ENCODE measurements around the gene CADPS2. TPM values are rescaled to one million over a fixed set of nuclear protein-coding genes. Genes with fewer than 3 reads are reported as not detected.

CADPS2 gene
- total and polyA plus RNA-seq, 4 donors, result 16.0 to 76.7 (median 27.7) TPM

GRCh38 chr7:122658856-122659255, 227.4 kb downstream of the CADPS2 start:
- 78 to 88% methylated on average over 2 of the region's 2 CpGs for WGBS, 2 donors
- no peaks in the 10 kb centered on the region for H3K4me1 ChIP-seq (ENCODE audit: control insufficient read depth in 5 of 5, insufficient read depth in 5 of 5, low read length in 5 of 5)
- H3K9ac ChIP-seq (ENCODE audit: insufficient read depth in 1 of 2, low read length in 2 of 2), result no peak overlapping the region
- H3K9me3 ChIP-seq (ENCODE audit: control insufficient read depth in 4 of 4, insufficient read depth in 3 of 4, low read length in 3 of 4), result no peaks in the 10 kb centered on the region
- TF ChIP-seq, protein P1, sequence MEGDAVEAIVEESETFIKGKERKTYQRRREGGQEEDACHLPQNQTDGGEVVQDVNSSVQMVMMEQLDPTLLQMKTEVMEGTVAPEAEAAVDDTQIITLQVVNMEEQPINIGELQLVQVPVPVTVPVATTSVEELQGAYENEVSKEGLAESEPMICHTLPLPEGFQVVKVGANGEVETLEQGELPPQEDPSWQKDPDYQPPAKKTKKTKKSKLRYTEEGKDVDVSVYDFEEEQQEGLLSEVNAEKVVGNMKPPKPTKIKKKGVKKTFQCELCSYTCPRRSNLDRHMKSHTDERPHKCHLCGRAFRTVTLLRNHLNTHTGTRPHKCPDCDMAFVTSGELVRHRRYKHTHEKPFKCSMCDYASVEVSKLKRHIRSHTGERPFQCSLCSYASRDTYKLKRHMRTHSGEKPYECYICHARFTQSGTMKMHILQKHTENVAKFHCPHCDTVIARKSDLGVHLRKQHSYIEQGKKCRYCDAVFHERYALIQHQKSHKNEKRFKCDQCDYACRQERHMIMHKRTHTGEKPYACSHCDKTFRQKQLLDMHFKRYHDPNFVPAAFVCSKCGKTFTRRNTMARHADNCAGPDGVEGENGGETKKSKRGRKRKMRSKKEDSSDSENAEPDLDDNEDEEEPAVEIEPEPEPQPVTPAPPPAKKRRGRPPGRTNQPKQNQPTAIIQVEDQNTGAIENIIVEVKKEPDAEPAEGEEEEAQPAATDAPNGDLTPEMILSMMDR (IDR thresholded peaks at IDR 0.05; ENCODE audit: control extremely low read depth, extremely low read depth), result no peak
- ATAC-seq (ENCODE audit: insufficient read depth, low FRiP score) (no peak), DNase-seq (peak in 2 of 3 donors; percentile 53 to 55)
- H3K36me3 ChIP-seq (ENCODE audit: control insufficient read depth in 4 of 4, insufficient read depth in 4 of 4, low read length in 4 of 4), result no peaks in the 10 kb centered on the region
- no peak overlapping the region for H3K27ac ChIP-seq (ENCODE audit: low read depth in 1 of 2, low read length in 1 of 2)
- H3K27me3 ChIP-seq (ENCODE audit: control insufficient read depth in 3 of 3, insufficient read depth in 3 of 3, low read length in 2 of 3), result no peaks in the 10 kb centered on the region
- H3K4me3 ChIP-seq, result no peak overlapping the region

GRCh38 chr7:122653685-122654084, 232.6 kb downstream of the CADPS2 start:
- no peaks in the 10 kb centered on the region for H3K36me3 ChIP-seq (ENCODE audit: control insufficient read depth in 4 of 4, insufficient read depth in 4 of 4, low read length in 4 of 4)
- 75 to 89% methylated on average over 5 of the region's 5 CpGs for WGBS, 2 donors
- H3K9me3 ChIP-seq (ENCODE audit: control insufficient read depth in 4 of 4, insufficient read depth in 3 of 4, low read length in 3 of 4), result no peaks in the 10 kb centered on the region
- no peak for ATAC-seq (ENCODE audit: insufficient read depth, low FRiP score)
- no peak overlapping the region for H3K27ac ChIP-seq (ENCODE audit: low read depth in 1 of 2, low read length in 1 of 2)
- no peak overlapping the region for H3K4me3 ChIP-seq
- no peak for DNase-seq
- peaks cover 0 to 9% (median 5%) of the 10 kb centered on the region in 5 donors for H3K4me1 ChIP-seq (ENCODE audit: control insufficient read depth in 5 of 5, insufficient read depth in 5 of 5, low read length in 5 of 5)
- TF ChIP-seq, protein P1 (IDR thresholded peaks at IDR 0.05; ENCODE audit: control extremely low read depth, extremely low read depth), result no peak
- H3K27me3 ChIP-seq (ENCODE audit: control insufficient read depth in 3 of 3, insufficient read depth in 3 of 3, low read length in 2 of 3), result no peaks in the 10 kb centered on the region
- no peak overlapping the region for H3K9ac ChIP-seq (ENCODE audit: insufficient read depth in 1 of 2, low read length in 2 of 2)

GRCh38 chr7:122652876-122653275, 233.4 kb downstream of the CADPS2 start:
- no peak overlapping the region for H3K27ac ChIP-seq (ENCODE audit: low read depth in 1 of 2, low read length in 1 of 2)
- ATAC-seq (ENCODE audit: insufficient read depth, low FRiP score) (no peak), DNase-seq (peak in 2 of 3 donors; percentile 22 to 53)
- H3K9ac ChIP-seq (ENCODE audit: insufficient read depth in 1 of 2, low read length in 2 of 2), result no peak overlapping the region
- TF ChIP-seq, protein P1 (IDR thresholded peaks at IDR 0.05; ENCODE audit: control extremely low read depth, extremely low read depth), result no peak
- no peaks in the 10 kb centered on the region for H3K9me3 ChIP-seq (ENCODE audit: control insufficient read depth in 4 of 4, insufficient read depth in 3 of 4, low read length in 3 of 4)
- no peaks in the 10 kb centered on the region for H3K36me3 ChIP-seq (ENCODE audit: control insufficient read depth in 4 of 4, insufficient read depth in 4 of 4, low read length in 4 of 4)
- H3K4me1 ChIP-seq (ENCODE audit: control insufficient read depth in 5 of 5, insufficient read depth in 5 of 5, low read length in 5 of 5), result peaks cover 0 to 9% (median 5%) of the 10 kb centered on the region in 5 donors
- H3K27me3 ChIP-seq (ENCODE audit: control insufficient read depth in 3 of 3, insufficient read depth in 3 of 3, low read length in 2 of 3), result no peaks in the 10 kb centered on the region
- 24 to 58% methylated on average over 4 of the region's 4 CpGs for WGBS, 2 donors
- H3K4me3 ChIP-seq, result no peak overlapping the region

DNA sequence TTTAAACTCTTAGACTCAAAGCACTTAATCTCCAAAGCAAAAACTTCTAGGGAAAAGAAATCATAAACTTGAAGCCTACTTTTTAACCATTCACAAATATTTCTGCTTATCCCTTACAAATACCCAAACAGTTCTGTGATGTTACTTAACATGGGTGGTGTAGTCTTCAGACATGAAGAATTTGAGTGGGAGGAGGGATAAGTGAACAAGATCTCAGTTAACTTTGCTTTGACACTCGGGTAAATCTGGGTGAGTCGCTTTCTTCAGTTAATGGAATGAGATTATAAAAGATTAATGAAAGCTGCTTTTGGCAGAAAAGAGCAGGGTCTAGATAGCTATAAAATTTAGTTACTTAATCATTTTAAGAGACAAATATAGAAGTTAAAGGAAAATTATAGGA, 234.8 kb downstream of the CADPS2 start:
- no peak overlapping the region for H3K4me3 ChIP-seq
- H3K4me1 ChIP-seq (ENCODE audit: control insufficient read depth in 5 of 5, insufficient read depth in 5 of 5, low read length in 5 of 5), result peaks cover 0 to 9% (median 5%) of the 10 kb centered on the region in 5 donors
- H3K36me3 ChIP-seq (ENCODE audit: control insufficient read depth in 4 of 4, insufficient read depth in 4 of 4, low read length in 4 of 4), result no peaks in the 10 kb centered on the region
- no peak overlapping the region for H3K9ac ChIP-seq (ENCODE audit: insufficient read depth in 1 of 2, low read length in 2 of 2)
- ATAC-seq (ENCODE audit: insufficient read depth, low FRiP score), result no peak
- DNase-seq, result no peak
- TF ChIP-seq, protein P1 (IDR thresholded peaks at IDR 0.05; ENCODE audit: control extremely low read depth, extremely low read depth), result no peak
- H3K27ac ChIP-seq (ENCODE audit: low read depth in 1 of 2, low read length in 1 of 2), result no peak overlapping the region
- H3K9me3 ChIP-seq (ENCODE audit: control insufficient read depth in 4 of 4, insufficient read depth in 3 of 4, low read length in 3 of 4), result no peaks in the 10 kb centered on the region
- H3K27me3 ChIP-seq (ENCODE audit: control insufficient read depth in 3 of 3, insufficient read depth in 3 of 3, low read length in 2 of 3), result no peaks in the 10 kb centered on the region
- WGBS, 2 donors, result 85 to 86% methylated on average over 2 of the region's 2 CpGs

All from lung (tissue), 12 donors.